GM18519 (cell line): Measurements from ENCODE around the gene TCTA.

Experiments used
- ATAC-seq: cut with Tn5 transposase; IDR thresholded peaks from one replicate; pipeline ENCODE4 v1.9.1; 2021; ENCODE audit warnings: mild to moderate bottlenecking, moderate library complexity; ENCODE audit not compliant: unreplicated experiment, low FRiP score

Gene TCTA

DNA sequence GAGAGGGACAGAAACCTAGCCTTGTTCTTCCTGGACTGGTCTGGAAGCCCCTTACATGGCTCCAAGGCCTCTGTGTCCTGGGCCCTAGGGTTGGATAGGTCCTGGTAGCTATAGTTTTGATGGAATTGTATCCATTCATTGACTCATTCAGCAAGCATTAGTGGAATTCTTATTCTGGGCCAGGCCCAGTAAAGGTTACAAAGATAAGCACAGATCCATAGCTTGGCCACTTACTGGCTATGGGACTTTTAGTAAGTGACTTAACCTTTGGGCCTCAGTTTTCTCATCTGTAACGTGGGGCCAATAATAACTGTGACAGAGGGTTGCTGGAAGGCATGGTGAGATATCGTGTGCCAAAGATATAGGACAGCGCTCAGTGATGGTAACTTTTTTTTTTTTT, 44.2 kb downstream of the TCTA start:
- no peak for ATAC-seq

DNA sequence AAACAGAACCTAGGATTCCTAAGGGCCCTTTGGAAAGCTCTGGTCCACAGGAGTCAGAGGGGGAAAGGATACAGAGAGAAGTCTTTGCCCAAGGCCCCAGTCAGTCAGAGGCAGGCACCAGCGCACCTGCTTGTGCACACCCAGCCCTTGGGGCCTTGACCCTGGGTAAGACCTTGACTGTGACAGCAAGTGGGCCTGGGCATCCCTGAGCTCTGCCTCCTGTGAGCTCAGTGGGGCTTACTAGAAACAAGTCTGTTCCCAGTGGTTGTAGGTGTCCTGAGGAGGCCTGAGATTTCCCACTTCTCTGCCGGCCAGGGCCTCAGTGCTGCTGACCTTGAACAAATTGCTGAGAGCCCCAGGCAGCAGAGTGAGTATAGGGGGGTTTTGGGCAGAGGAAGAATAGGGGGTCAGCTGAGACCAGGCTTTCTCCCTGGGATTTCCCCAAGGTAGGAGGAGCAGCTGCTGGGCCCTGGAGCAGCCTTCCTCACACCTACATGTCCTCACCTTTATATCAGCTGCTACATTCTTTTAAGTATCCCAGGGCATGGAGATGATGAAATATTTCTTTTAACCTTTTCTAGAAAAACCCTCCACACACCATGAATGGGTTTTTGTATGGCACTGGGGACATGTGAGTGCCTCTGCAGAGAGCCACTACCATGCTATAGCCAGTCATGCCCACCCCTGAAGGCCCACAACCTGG, 48.1 kb downstream of the TCTA start:
- no peak for ATAC-seq

DNA sequence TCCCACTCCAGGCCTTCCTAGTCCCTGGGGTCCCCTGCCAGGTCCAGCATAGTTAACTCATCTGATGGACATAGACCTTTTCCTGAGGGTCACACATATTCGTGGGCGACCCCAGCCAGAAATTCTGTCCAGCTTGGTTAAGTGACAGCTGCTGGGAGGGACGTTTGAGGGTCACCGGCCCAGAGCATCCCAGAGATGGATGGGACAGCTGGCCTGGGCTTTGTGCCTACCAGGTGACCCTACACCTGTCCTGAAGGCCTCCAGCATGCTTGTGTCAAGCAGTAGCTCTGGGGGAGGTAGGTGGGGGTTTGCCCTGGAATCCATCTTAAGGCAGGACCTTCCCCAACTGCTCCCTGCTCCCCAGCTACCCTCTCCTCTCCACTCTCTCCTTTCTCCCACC, 48.7 kb downstream of the TCTA start:
- ATAC-seq, result no peak

DNA sequence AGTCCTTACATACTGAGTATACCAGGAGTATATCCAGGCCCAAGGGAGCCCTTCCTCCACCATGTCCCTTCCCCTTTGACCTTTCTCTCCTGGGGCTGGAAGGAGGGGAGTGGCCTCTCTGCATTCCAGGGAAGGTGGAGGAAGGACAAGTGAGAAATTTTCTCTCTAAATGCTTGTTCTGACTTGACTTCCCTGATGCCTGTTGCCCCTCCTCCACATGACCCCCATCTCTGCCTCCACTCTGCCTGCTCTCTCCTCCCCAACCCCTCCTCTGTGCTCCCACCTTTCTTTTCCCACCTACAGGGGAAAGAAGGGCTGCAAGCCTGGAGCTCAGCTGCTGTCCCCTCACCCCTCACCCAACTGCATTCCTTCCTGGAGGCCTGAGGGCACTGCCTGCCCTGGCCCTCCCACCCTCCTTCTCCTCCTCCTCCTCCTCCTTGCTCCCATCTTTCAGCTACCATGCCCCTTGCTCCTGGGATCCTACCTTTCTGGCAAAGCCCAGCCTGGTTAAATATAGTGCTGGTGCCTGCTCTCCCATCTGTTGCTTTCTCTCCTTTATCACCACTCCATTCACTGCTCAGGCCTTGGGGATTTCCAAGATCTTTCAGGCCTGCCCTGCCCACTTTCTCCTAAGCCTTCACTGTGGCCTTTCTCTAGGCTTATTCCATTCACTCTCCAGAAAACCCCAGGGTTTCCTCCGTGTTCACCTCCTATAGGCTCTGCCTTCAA, 49.4 kb downstream of the TCTA start:
- ATAC-seq, result no peak

DNA sequence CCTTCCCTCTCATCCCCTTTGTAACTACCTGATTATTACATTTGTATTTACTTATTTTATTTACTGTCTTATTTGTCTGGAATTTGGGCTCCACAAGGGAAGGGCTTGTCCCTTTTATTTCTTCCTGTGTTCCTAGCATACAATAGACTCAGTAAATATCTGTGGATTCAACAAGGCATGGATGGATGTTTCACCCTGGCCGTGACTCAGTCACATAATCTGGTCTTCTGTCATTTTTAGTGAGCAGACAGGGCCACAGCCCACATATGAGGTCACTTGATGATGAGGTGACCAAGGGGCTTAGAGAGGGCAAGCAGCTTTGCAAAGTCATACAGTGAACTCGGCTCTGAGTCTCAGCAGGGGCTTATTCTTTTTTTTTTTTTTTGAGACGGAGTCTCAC, 50.0 kb downstream of the TCTA start:
- no peak for ATAC-seq

DNA sequence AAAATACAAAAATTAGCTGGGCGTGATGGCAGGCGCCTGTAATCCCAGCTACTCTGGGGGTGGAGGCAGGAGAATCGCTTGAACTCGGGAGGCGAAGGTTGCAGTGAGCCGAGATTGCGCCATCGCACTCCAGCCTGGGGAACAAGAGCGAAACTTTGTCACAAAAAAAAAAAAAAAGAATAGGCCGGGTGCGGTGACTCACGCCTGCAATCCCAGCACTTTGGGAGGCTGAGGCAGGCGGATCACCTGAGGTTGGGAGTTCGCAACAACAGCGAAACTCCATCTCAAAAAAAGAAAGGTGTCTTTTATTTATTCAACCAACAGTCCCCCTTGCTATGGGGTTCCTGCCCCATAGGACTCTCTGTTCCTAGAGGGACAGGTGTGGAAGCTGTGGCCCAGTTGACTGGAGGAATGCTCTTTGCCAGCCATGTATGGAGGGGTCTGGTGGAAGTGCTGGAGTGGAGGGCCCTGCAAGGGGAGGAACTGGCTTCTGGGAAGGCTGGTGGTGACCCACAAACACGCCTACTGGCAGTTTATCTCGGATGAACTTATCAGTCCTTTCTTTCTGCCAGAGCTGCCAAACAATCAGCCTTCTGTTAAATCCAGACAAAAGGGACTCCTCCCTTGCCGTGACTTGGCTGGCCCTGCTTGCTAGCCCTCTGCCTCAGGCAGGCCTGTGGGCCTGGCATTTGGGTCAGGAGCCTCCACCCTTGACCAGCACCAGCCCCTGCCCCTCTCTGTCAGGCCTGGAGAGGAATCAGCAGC, 53.2 kb downstream of the TCTA start:
- no peak for ATAC-seq
